SK-N-SH (cell line): ENCODE data around the gene SPIRE1. TPM values are rescaled to one million over a fixed set of nuclear protein-coding genes. Genes with fewer than 3 reads are reported as not detected.

Source experiments
- CTCF ChIA-PET: fragments of 300-600, 350-600 bp; formaldehyde crosslinking; extraction: SDS; loops from one replicate; lab custom pipeline; 2021; lab: Yijun Ruan, JAX
- POLR2A ChIA-PET: fragments of 350-600 bp; sonication (Branson Sonifier 250); formaldehyde crosslinking; extraction: SDS; loops from one replicate; lab custom pipeline; 2020; ENCODE audit warnings: antibody characterized with exemption, inconsistent platforms; lab: Yijun Ruan, JAX
- DNase-seq: peaks from one replicate; pipeline ENCODE4 v3.0.0; 2012
- H2AFZ ChIP-seq: fragments of 200-600 bp; sonication (generic); 2 replicates; pipeline ENCODE4 v1.8.1; 2016; ENCODE audit warnings: antibody characterized with exemption, mild to moderate bottlenecking, low read depth
- H3F3A ChIP-seq: fragments of 200-600 bp; sonication (generic); replicated peaks from 2 replicates; pipeline ENCODE3; 2016; ENCODE audit warnings: antibody characterized with exemption, mild to moderate bottlenecking; ENCODE audit not compliant: insufficient read depth
- H3K27ac ChIP-seq, 2 experiments: fragments of 200-500 bp in 1 of 2; fragments of 200-600 bp in 1 of 2; sonication (Bioruptor generic) in 1 of 2; sonication (generic), shearing (Covaris generic) in 1 of 2; 2 replicates each; pipeline versions ENCODE4 v1.5.1 to v1.6.1; 2014 to 2016; ENCODE audit warnings: low read depth in 2 of 2, inconsistent platforms in 1 of 2, low read length in 1 of 2, mild to moderate bottlenecking in 1 of 2, mixed read lengths in 1 of 2
- H3K27me3 ChIP-seq: fragments of 200-600 bp; sonication (generic), shearing (Covaris generic); 2 replicates; pipeline ENCODE4 v1.6.1; 2016; ENCODE audit warnings: mixed run types; ENCODE audit not compliant: insufficient read depth
- H3K36me3 ChIP-seq, 2 experiments: fragments of 200-500 bp in 1 of 2; fragments of 200-600 bp in 1 of 2; sonication (Bioruptor generic) in 1 of 2; sonication (generic) in 1 of 2; replicated peaks in 1 of 2; 2 replicates each; pipeline versions ENCODE3 to v1.5.1; 2014 to 2016; ENCODE audit warnings: low read length in 1 of 2, mild to moderate bottlenecking in 1 of 2; ENCODE audit not compliant: insufficient read depth in 2 of 2, control insufficient read depth in 1 of 2
- H3K4me1 ChIP-seq, 2 experiments: fragments of 200-500 bp in 1 of 2; fragments of 200-600 bp in 1 of 2; sonication (Bioruptor generic) in 1 of 2; sonication (generic), shearing (Covaris generic) in 1 of 2; 2 replicates each; pipeline versions ENCODE4 v1.5.1 to v1.6.1; 2014 to 2016; ENCODE audit warnings: low read depth in 1 of 2, low read length in 1 of 2, mixed run types in 1 of 2; ENCODE audit not compliant: insufficient read depth in 2 of 2, control insufficient read depth in 1 of 2
- H3K4me2 ChIP-seq: fragments of 200-600 bp; sonication (generic), shearing (Covaris generic); 2 replicates; pipeline ENCODE4 v1.6.1; 2017; ENCODE audit warnings: mixed run types
- H3K4me3 ChIP-seq, 2 experiments: fragments of 200-500 bp in 1 of 2; fragments of 200-600 bp in 1 of 2; sonication (Bioruptor generic) in 1 of 2; sonication (generic), shearing (Covaris generic) in 1 of 2; 2 replicates each; pipeline versions ENCODE4 v1.5.1 to v1.8.1; 2014 to 2016; ENCODE audit warnings: low read depth in 2 of 2, inconsistent platforms in 1 of 2, low read length in 1 of 2, mild to moderate bottlenecking in 1 of 2, mixed read lengths in 1 of 2, moderate library complexity in 1 of 2
- H3K79me2 ChIP-seq: fragments of 200-600 bp; sonication (generic); 2 replicates; pipeline ENCODE4 v1.8.1; 2017; ENCODE audit warnings: mild to moderate bottlenecking; ENCODE audit not compliant: insufficient read depth
- H3K9ac ChIP-seq: fragments of 200-600 bp; sonication (generic); 2 replicates; pipeline ENCODE4 v1.6.1; 2017; ENCODE audit warnings: mixed run types
- H3K9me2 ChIP-seq: fragments of 200-600 bp; sonication (generic); 2 replicates; pipeline ENCODE4 v1.6.1; 2017; ENCODE audit warnings: mixed run types
- H3K9me3 ChIP-seq: fragments of 200-600 bp; sonication (generic); 2 replicates; pipeline ENCODE4 v1.6.1; 2017; ENCODE audit warnings: mixed run types, mild to moderate bottlenecking, moderate library complexity
- H4K20me1 ChIP-seq: fragments of 200-600 bp; sonication (generic); 2 replicates; pipeline ENCODE4 v1.6.1; 2017; ENCODE audit warnings: mild to moderate bottlenecking, mixed run types; ENCODE audit not compliant: insufficient read depth
- CHD2 ChIP-seq: fragments of 150-350 bp; IDR thresholded peaks from 2 replicates; pipeline ENCODE4 v1.6.1; 2018; ENCODE audit warnings: low read length; ENCODE audit not compliant: partially characterized antibody
- CTCF ChIP-seq: fragments of 200-600 bp; sonication (generic); IDR thresholded peaks from 2 replicates; pipeline ENCODE4 v1.6.1; 2017; ENCODE audit warnings: antibody characterized with exemption, mild to moderate bottlenecking, moderate library complexity
- ELF1 ChIP-seq: IDR thresholded peaks from 2 replicates; pipeline ENCODE4 v1.4.0; 2012
- EZH2phosphoT487 ChIP-seq: fragments of 200-600 bp; sonication (generic); IDR thresholded peaks from 2 replicates; pipeline ENCODE4 v1.6.1; 2017; ENCODE audit warnings: low read depth, mixed run types, mild to moderate bottlenecking, antibody characterized with exemption, moderate library complexity, borderline replicate concordance
- FOSL2 ChIP-seq: IDR thresholded peaks from 2 replicates; pipeline ENCODE4 v1.4.0; 2012; ENCODE audit warnings: low read depth, mild to moderate bottlenecking, moderate library complexity, borderline replicate concordance
- FOXJ3 ChIP-seq: sonication (generic); formaldehyde crosslinking; IDR thresholded peaks from 2 replicates; pipeline ENCODE4 v1.5.1; 2020; ENCODE audit warnings: mild to moderate bottlenecking, missing genetic modification reagents
- FOXM1 ChIP-seq: IDR thresholded peaks from 2 replicates; pipeline ENCODE4 v1.4.0; 2012; ENCODE audit warnings: low read depth, mild to moderate bottlenecking
- MAX ChIP-seq: IDR thresholded peaks from 2 replicates; pipeline ENCODE4 v1.4.0; 2012; ENCODE audit warnings: low read depth
- NFIC ChIP-seq: IDR thresholded peaks from 2 replicates; pipeline ENCODE4 v1.4.0; 2012; ENCODE audit warnings: borderline replicate concordance
- PBX3 ChIP-seq: IDR thresholded peaks from 2 replicates; pipeline ENCODE4; 2012
- RFX5 ChIP-seq: IDR thresholded peaks from 2 replicates; pipeline ENCODE4 v1.6.1; 2012; ENCODE audit warnings: mild to moderate bottlenecking, improper control_type of control experiment, low read length
- TCF12 ChIP-seq: IDR thresholded peaks from 2 replicates; pipeline ENCODE4 v1.4.0; 2012
- TEAD4 ChIP-seq: IDR thresholded peaks from 2 replicates; pipeline ENCODE4 v1.4.0; 2012; ENCODE audit warnings: mild to moderate bottlenecking, borderline replicate concordance; ENCODE audit not compliant: insufficient read depth
- YY1 ChIP-seq: IDR thresholded peaks from 2 replicates; pipeline ENCODE4 v1.4.0; 2012; ENCODE audit warnings: low read depth, mild to moderate bottlenecking
- whole genome bisulfite sequencing: methylation state at CpG from one replicate; pipeline ENCODE4 v1.1.6; 2017; ENCODE audit warnings: low lambda C conversion rate; 5-methylcytosine and 5-hydroxymethylcytosine counted together
- polyA plus RNA-seq, 3 experiments: library from polyadenylated mRNA; depleted of rRNA; stranded (reverse); fragments of >200 nt; gene quantifications; 2 replicates each; pipeline ENCODE4 v1.2.3, GENCODE V29; 2012
- TF ChIP-seq, protein P1 (sequence below): IDR thresholded peaks from 2 replicates; pipeline ENCODE4 v1.4.0; 2012; ENCODE audit warnings: low read depth, borderline replicate concordance
- TF ChIP-seq, protein P2 (sequence below): fragments of 150-350 bp; IDR thresholded peaks from 2 replicates; pipeline ENCODE4 v1.6.1; 2017; ENCODE audit warnings: antibody characterized with exemption, low read length, low read depth, borderline replicate concordance

SPIRE1 gene
- polyA plus RNA-seq, 1 of the 3 experiments (the other 2 are of a cell fraction): 6.7 TPM

DNA sequence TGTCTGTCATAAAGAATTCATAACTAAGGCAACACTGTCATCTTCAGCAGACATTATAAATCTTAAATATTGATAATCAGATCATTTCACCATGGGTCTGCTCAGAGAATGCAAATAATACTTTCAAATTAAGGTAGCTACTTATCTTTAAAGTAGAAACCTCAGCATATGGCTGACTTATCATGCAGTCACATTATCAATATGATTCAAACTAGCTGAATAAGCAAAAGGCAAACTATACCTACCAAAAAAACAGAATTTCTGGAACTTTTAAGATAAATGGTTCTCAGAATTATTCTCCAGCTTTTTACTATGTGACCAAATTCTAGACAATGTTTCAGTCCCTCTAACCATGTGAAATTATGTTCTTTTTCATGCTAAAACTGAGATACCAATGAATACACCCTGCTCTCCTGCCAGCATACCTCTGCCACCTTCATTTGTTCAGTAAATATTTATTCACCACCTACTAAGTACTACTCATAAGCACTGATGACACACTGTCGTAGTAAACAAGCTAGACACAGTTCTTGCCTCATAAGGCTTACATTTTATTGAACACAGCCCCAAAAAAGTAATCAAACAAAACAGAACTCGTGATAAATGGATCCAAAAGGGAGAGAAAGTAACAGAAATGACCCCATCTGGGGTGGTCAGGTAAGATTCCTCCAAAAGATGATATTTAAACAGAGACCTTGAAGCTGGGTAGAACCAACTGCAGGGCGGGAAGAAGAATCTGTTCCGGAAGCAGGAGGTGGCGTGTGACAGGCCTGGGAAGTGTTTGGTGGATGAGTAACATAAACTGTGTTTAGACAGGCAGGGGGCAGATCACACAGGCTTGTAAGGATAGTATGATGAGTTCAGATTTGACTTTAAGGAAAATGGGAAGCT lies 17.7 kb downstream of the SPIRE1 start:
- Histone ChIP-seq H3K4me1 (peaks cover 3 to 12% of the 10 kb centered on the region in 2 experiments; a peak in 3 of 4 replicates), H3F3A (peaks cover 14% of the 10 kb centered on the region), H3K27me3 (no peaks in the 10 kb centered on the region)
- POLR2A ChIA-PET: no interaction called here
- peak; percentile 62 for TF ChIP-seq PBX3
- no peak for TF ChIP-seq FOXJ3 (CRISPR knock-in tag)
- TF ChIP-seq TCF12: peak; percentile 58
- TF ChIP-seq MAX: 0 out of 2 replicates have a peak, but pooled peaks have one; percentile 30
- TF ChIP-seq ELF1: no peak
- TF ChIP-seq CTCF: peak; percentile 11; the same call in 1 of the 2 replicates
- TF ChIP-seq, all 33 proteins: peak for 4
- CTCF ChIA-PET: interaction anchor here (1.1 kb wide), 1 partner anchor 217 kb away, joined by 3 read pairs; no protein-coding TSS in a partner anchor
- peak overlapping the region; percentile 29 to 74; a peak in 3 of 4 replicates for H3K27ac ChIP-seq
- no peaks in the 10 kb centered on the region for H3K9me3 ChIP-seq
- H3K36me3 ChIP-seq: no peaks in the 10 kb centered on the region
- 0 out of 4 replicates have a peak overlapping the region, but pooled peaks of 1 of the 2 experiments have one; percentile 20 for H3K4me3 ChIP-seq
- no peaks in the 10 kb centered on the region for H3K9me2 ChIP-seq
- H4K20me1 ChIP-seq: no peaks in the 10 kb centered on the region; the same call in 1 of the 2 replicates
- no peak overlapping the region; the same call in 1 of the 2 replicates for H3K9ac ChIP-seq
- peak overlapping the region; percentile 48 for H3K4me2 ChIP-seq
- WGBS: 45% methylated on average over 5 of the region's 5 CpGs
- DNase-seq: no peak
- peaks cover 83% of the 10 kb centered on the region for H3K79me2 ChIP-seq
- H2AFZ ChIP-seq: no peak overlapping the region

GRCh38 chr18:12638644-12639124 lies 19.2 kb downstream of the SPIRE1 start:
- DNase-seq: no peak
- no peak overlapping the region for H3K4me3 ChIP-seq
- H3K9ac ChIP-seq: no peak overlapping the region
- H3K9me3 ChIP-seq: no peaks in the 10 kb centered on the region
- peaks cover 3 to 8% of the 10 kb centered on the region in 2 experiments; a peak in 3 of 4 replicates for H3K4me1 ChIP-seq
- H3K27me3 ChIP-seq: no peaks in the 10 kb centered on the region
- no peaks in the 10 kb centered on the region; the same call in 1 of the 2 replicates for H4K20me1 ChIP-seq
- CTCF ChIA-PET: interaction anchor here (0.6 to 1.8 kb wide), 2 partner anchors 89 to 102 kb away, joined by 3 to 5 read pairs; no protein-coding TSS in a partner anchor
- H3K9me2 ChIP-seq: no peaks in the 10 kb centered on the region
- no peak overlapping the region for H2AFZ ChIP-seq
- no peak overlapping the region for H3K4me2 ChIP-seq
- WGBS: 65% methylated on average over 3 of the region's 3 CpGs
- H3K36me3 ChIP-seq: no peaks in the 10 kb centered on the region
- POLR2A ChIA-PET: no interaction called here
- peaks cover 14% of the 10 kb centered on the region for H3F3A ChIP-seq
- H3K79me2 ChIP-seq: peaks cover 79% of the 10 kb centered on the region
- TF ChIP-seq, protein P1, sequence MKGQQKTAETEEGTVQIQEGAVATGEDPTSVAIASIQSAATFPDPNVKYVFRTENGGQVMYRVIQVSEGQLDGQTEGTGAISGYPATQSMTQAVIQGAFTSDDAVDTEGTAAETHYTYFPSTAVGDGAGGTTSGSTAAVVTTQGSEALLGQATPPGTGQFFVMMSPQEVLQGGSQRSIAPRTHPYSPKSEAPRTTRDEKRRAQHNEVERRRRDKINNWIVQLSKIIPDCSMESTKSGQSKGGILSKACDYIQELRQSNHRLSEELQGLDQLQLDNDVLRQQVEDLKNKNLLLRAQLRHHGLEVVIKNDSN: no peak
- no peak for TF ChIP-seq NFIC
- no peak for TF ChIP-seq CHD2
- TF ChIP-seq, protein P2, sequence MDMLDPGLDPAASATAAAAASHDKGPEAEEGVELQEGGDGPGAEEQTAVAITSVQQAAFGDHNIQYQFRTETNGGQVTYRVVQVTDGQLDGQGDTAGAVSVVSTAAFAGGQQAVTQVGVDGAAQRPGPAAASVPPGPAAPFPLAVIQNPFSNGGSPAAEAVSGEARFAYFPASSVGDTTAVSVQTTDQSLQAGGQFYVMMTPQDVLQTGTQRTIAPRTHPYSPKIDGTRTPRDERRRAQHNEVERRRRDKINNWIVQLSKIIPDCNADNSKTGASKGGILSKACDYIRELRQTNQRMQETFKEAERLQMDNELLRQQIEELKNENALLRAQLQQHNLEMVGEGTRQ: no peak
- no peak for TF ChIP-seq RFX5
- no peak for TF ChIP-seq EZH2phosphoT487
- TF ChIP-seq PBX3: no peak
- no peak for TF ChIP-seq YY1
- TF ChIP-seq FOXM1: no peak
- no peak for TF ChIP-seq FOSL2
- TF ChIP-seq TEAD4: no peak
- TF ChIP-seq, all 33 proteins: peak for 0
- peak overlapping the region in 1 of 2 experiments; percentile 55; a peak in 1 of 4 replicates for H3K27ac ChIP-seq
